ENCODE results near the gene ICA1L. TPM values are rescaled to one million over a fixed set of nuclear protein-coding genes. Genes with fewer than 3 reads are reported as not detected.
"Not testable (repeated sequence)": the region's sequence is repeated elsewhere in the genome, so short reads cannot be mapped to it uniquely, and the experiment has no call there.

ICA1L gene
- total RNA-seq, 2 donors from 2014 or later: 8.9 to 15.8 TPM

DNA sequence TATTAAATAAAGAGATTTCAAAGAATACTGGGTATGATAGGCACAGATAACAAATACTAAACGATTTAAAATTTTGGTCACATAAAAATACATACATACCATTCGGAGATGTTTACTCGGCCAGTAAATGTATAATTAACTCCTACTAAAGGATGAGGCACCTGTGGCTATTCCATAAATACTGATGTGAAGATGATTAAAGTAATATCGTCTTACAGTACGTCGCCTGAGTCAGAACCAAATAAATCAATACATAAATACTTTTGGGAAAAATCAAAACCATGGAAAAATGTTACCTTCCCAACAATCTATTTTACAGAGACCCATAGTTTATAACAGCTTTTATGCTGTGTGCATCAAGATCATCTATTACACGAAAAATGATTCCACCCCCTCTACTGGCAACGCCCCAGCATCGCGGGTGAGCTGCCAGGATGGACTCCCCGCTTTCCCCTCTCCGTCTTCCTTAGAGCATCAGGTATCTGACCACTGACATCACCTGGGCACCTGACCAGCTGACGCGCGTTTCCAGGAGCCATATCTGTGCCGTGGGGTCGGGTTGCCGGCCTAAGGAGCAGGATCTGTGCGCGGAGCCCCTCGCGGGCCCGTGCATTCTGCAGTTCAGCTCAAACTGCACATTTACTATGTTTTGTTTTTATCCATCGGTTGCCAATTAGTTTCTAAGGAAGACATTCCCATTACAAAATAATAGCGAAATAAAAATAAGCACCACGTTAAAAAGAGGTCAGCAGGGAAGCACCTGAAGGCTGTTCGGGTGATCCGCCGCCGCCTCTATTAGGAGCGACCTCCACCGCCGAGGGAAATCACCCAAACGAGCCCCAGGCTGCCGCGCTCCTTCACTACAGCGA lies 901 bp downstream of the ICA1L start:
- peak overlapping the region; percentile 78 to 91 for H3K27ac ChIP-seq
- intact Hi-C loops (cut with DNase I): no loop called here
- no peaks in the 10 kb centered on the region for H3K36me3 ChIP-seq
- no peaks in the 10 kb centered on the region for H3K9me3 ChIP-seq
- H3K4me1 ChIP-seq (replicated peaks): no peaks in the 10 kb centered on the region
- peak overlapping the region; percentile 65 to 90 for H3K4me3 ChIP-seq
- no peaks in the 10 kb centered on the region for H3K27me3 ChIP-seq (replicated peaks; ENCODE audit: insufficient read depth)
- peak; percentile 60 for DNase-seq (ENCODE audit: low spot score)
- WGBS: 2% methylated on average over 37 of the region's 37 CpGs
- TF ChIP-seq POLR2A (IDR thresholded peaks at IDR 0.05) (peak; percentile 21), CTCF (IDR thresholded peaks at IDR 0.05) (peak in 3 of 4 experiments; percentile 7 to 22 (median 12)), POLR2AphosphoS5 (IDR thresholded peaks at IDR 0.05) (peak; percentile 38)

DNA sequence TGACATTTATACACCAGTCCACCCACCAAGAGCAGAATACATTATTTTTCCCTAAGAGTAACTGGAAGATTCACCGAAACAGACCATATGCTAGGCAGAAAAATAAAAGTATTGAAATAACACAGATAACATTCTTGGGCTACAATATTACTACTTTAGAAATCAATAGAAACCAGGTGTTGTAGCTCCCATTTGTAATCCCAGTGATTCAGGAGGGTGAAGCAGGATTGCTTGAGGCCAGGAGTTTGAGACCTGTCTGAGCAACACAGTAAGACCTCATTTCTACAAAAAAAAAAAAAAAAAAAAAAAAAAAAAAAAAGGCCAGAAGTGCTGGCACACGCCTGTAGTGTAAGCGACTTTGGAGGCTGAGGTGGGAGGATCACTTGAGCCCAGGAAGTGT lies 9.6 kb downstream of the ICA1L start:
- Histone ChIP-seq H3K9me3 (no peaks in the 10 kb centered on the region), H3K36me3 (no peaks in the 10 kb centered on the region), H3K27ac (no peak overlapping the region), H3K27me3 (replicated peaks; ENCODE audit: insufficient read depth) (no peaks in the 10 kb centered on the region), H3K4me1 (replicated peaks) (no peaks in the 10 kb centered on the region), H3K4me3 (no peak overlapping the region)
- TF ChIP-seq POLR2AphosphoS5 (IDR thresholded peaks at IDR 0.05) (no peak), CTCF (IDR thresholded peaks at IDR 0.05) (no peak), POLR2A (IDR thresholded peaks at IDR 0.05) (no peak)
- no peak for DNase-seq (ENCODE audit: low spot score)
- 96% methylated on average over 3 of the region's 3 CpGs for WGBS
- intact Hi-C loops (cut with DNase I): no loop called here

GRCh38 chr2:202858601-202859000 lies 13.0 kb downstream of the ICA1L start:
- DNase-seq (ENCODE audit: low spot score): no peak
- intact Hi-C loops (cut with DNase I): no loop called here

DNA sequence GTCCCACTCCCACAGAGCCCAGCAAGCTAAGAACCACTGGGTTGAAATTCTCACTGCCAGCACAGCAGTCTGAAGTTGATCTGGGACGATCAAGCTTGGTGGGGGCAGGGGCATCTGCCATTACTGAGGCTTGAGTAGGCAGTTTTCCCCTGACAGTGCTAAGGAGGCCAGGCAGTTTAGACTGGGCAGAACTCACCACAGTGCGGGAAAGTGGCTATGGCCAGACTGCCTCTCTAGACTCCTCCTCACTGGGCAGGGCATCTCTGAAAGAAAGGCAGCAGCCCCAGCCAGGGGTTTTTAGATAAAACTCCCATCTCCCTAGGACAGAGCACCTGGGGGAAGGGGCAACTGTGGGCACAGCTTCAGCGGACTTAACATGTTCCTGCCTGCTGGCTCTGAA lies 22.2 kb downstream of the ICA1L start:
- H3K36me3 ChIP-seq; H3K27ac ChIP-seq; DNase-seq (ENCODE audit: low spot score); H3K4me3 ChIP-seq; H3K4me1 ChIP-seq (replicated peaks); H3K27me3 ChIP-seq (replicated peaks; ENCODE audit: insufficient read depth); H3K9me3 ChIP-seq; intact Hi-C loops (cut with DNase I): not testable (repeated sequence)
- 74% methylated on average over 3 of the region's 3 CpGs for WGBS

More at GRCh38 chr2:202858601-202859000, 13.0 kb downstream of the ICA1L start:
- WGBS: 90% methylated on average over 3 of the region's 3 CpGs
- Histone ChIP-seq H3K4me3 (no peak overlapping the region), H3K27ac (no peak overlapping the region), H3K4me1 (replicated peaks) (no peaks in the 10 kb centered on the region), H3K36me3 (no peaks in the 10 kb centered on the region), H3K9me3 (no peaks in the 10 kb centered on the region), H3K27me3 (replicated peaks; ENCODE audit: insufficient read depth) (no peaks in the 10 kb centered on the region)
- TF ChIP-seq POLR2A (IDR thresholded peaks at IDR 0.05) (no peak), CTCF (IDR thresholded peaks at IDR 0.05) (no peak), POLR2AphosphoS5 (IDR thresholded peaks at IDR 0.05) (no peak)

DNA sequence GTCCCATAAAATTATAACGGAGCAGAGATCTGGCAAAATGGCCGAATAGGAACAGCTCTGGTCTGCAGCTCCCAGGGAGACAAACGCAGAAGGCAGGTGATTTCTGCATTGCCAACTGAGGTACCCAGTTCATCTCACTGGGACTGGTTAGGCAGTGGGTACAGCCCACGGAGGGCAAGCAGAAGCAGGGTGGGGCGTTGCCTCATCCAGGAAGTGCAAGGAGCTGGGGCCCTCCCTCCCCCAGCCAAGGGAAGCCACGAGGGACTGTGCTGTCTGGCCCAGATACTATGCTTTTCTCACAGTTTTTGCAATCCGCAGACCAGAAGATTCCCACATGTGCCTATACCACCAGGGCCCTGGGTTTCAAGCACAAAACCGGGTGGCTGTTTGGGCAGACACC lies 22.8 kb downstream of the ICA1L start:
- 77% methylated on average over 8 of the region's 8 CpGs for WGBS
- H3K9me3 ChIP-seq: no peaks in the 10 kb centered on the region
- DNase-seq (ENCODE audit: low spot score): no peak

More for the DNA sequence above, 22.8 kb downstream of the ICA1L start:
- H3K27me3 ChIP-seq (replicated peaks; ENCODE audit: insufficient read depth): no peaks in the 10 kb centered on the region
- TF ChIP-seq POLR2A (IDR thresholded peaks at IDR 0.05): no peak
- TF ChIP-seq CTCF (IDR thresholded peaks at IDR 0.05): no peak
- TF ChIP-seq POLR2AphosphoS5 (IDR thresholded peaks at IDR 0.05): no peak
- H3K4me3 ChIP-seq: no peak overlapping the region
- H3K4me1 ChIP-seq (replicated peaks): no peaks in the 10 kb centered on the region
- H3K36me3 ChIP-seq: no peaks in the 10 kb centered on the region
- intact Hi-C loops (cut with DNase I): no loop called here
- H3K27ac ChIP-seq: no peak overlapping the region

Data from prostate gland (tissue), 2 donors.